Body of pancreas (tissue), 4 donors: Measurements from ENCODE around the gene ST6GALNAC3.

Source experiments
- CTCF ChIP-seq, 7 experiments: fragments of 450-650 bp in 4 of 7; fragments of 200-600 bp in 3 of 7; sonication (generic) in 3 of 7; IDR thresholded peaks; one replicate each; pipeline ENCODE4 v1.5.1; 2016 to 2019; ENCODE audit warnings: antibody characterized with exemption in 7 of 7
- POLR2A ChIP-seq, 3 donors: fragments of 450-650 bp; IDR thresholded peaks; one replicate each; pipeline ENCODE4 v1.6.1; 2016; ENCODE audit warnings: antibody characterized with exemption in 3 of 3, mild to moderate bottlenecking in 2 of 3

GRCh38 chr1:76084029-76084627, 9.6 kb downstream of the ST6GALNAC3 start:
- TF ChIP-seq CTCF (IDR thresholded peaks at IDR 0.05) = no peak
- no peak for TF ChIP-seq POLR2A (IDR thresholded peaks at IDR 0.05)
